Mesothelial cell of epicardium (in vitro differentiated cells): ENCODE measurements around the gene CEP112. TPM values are rescaled to one million over a fixed set of nuclear protein-coding genes. Genes with fewer than 3 reads are reported as not detected.

ENCODE experiments used
- DNase-seq, 2 experiments: peaks; one replicate each; pipeline ENCODE4 v3.0.0; 2021; ENCODE audit warnings: low spot score in 2 of 2; ENCODE audit not compliant: unreplicated experiment in 2 of 2
- H3K27ac Mint-ChIP-seq: 2 replicates; pipeline ENCODE4 v1.8.0; 2021; ENCODE audit warnings: mixed read lengths
- H3K27me3 Mint-ChIP-seq: 2 replicates; pipeline ENCODE4 v1.8.0; 2021; ENCODE audit warnings: low read depth, mixed read lengths
- H3K36me3 Mint-ChIP-seq: 2 replicates; pipeline ENCODE4 v1.8.0; 2021; ENCODE audit warnings: mixed read lengths
- H3K4me1 Mint-ChIP-seq: 2 replicates; pipeline ENCODE4 v1.8.0; 2021; ENCODE audit warnings: mixed read lengths
- H3K4me3 Mint-ChIP-seq: 2 replicates; pipeline ENCODE4 v1.8.0; 2021; ENCODE audit warnings: mild to moderate bottlenecking, moderate library complexity, mixed read lengths
- H3K9me3 Mint-ChIP-seq: 2 replicates; pipeline ENCODE4 v1.8.0; 2021; ENCODE audit warnings: mixed read lengths
- total RNA-seq: library from RNA; stranded (reverse); gene quantifications from 3 replicates; pipeline ENCODE4 v1.2.1, GENCODE V29; 2021
- TF ChIP-seq, protein P1 (sequence below): fragments of 200-600 bp; sonication (generic); IDR thresholded peaks from one replicate; pipeline ENCODE4 v1.5.0; 2021; ENCODE audit warnings: antibody characterized with exemption; ENCODE audit not compliant: unreplicated experiment

Gene CEP112
- total RNA-seq, 1 donor from 2014 or later: 24.0 TPM

DNA sequence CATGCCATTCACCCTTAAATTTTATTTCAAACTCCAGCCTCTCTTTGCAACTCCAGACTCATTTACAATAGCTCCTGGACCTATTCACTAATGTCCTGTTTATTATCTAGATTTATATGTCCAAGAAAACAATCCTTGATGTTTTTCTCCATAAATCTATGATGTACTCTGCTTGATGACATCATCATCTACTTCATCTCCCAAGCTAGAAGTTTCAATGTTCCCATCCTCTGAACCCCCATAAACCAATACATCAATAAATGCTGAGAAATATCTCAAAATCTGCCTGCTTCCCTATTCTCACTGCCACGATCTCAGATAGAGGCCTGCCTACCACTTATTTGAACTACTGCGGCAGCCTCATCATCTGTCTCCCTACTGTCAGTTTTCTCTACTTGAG lies 4.2 kb downstream of the CEP112 start:
- H3K27me3 Mint-ChIP-seq: no peaks in the 10 kb centered on the region
- TF ChIP-seq, protein P1, sequence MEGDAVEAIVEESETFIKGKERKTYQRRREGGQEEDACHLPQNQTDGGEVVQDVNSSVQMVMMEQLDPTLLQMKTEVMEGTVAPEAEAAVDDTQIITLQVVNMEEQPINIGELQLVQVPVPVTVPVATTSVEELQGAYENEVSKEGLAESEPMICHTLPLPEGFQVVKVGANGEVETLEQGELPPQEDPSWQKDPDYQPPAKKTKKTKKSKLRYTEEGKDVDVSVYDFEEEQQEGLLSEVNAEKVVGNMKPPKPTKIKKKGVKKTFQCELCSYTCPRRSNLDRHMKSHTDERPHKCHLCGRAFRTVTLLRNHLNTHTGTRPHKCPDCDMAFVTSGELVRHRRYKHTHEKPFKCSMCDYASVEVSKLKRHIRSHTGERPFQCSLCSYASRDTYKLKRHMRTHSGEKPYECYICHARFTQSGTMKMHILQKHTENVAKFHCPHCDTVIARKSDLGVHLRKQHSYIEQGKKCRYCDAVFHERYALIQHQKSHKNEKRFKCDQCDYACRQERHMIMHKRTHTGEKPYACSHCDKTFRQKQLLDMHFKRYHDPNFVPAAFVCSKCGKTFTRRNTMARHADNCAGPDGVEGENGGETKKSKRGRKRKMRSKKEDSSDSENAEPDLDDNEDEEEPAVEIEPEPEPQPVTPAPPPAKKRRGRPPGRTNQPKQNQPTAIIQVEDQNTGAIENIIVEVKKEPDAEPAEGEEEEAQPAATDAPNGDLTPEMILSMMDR: no peak
- H3K9me3 Mint-ChIP-seq: peaks cover 4% of the 10 kb centered on the region

DNA sequence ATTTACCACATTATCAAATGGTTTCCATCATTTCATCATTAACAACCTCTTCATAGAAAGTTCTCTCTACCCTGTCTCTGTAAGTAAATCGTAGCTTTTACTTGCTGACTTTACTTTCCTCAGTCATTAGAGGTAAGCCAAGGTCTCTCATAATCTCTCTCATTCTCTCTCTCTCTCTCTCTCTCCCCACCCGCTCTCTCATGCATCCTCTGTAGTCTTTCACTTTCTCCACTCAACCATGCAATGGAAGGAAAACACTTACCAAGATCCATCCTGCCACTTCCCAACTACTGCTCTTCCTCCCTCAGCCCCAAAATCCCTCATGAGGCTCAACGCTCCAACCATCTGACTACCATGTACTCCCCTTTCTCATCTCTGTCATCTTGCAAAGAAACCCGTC lies 6.1 kb downstream of the CEP112 start:
- TF ChIP-seq, protein P1: no peak
- Mint-ChIP-seq H3K4me3 (no peak overlapping the region), H3K36me3 (peaks cover 15% of the 10 kb centered on the region), H3K27ac (no peak overlapping the region), H3K4me1 (peaks cover 4% of the 10 kb centered on the region), H3K27me3 (no peaks in the 10 kb centered on the region), H3K9me3 (peaks cover 4% of the 10 kb centered on the region)
- DNase-seq: no peak

More for the DNA sequence above, 4.2 kb downstream of the CEP112 start:
- Mint-ChIP-seq H3K27ac (no peak overlapping the region), H3K36me3 (peaks cover 7% of the 10 kb centered on the region), H3K4me1 (peaks cover 16% of the 10 kb centered on the region), H3K4me3 (no peak overlapping the region)
- DNase-seq: no peak

DNA sequence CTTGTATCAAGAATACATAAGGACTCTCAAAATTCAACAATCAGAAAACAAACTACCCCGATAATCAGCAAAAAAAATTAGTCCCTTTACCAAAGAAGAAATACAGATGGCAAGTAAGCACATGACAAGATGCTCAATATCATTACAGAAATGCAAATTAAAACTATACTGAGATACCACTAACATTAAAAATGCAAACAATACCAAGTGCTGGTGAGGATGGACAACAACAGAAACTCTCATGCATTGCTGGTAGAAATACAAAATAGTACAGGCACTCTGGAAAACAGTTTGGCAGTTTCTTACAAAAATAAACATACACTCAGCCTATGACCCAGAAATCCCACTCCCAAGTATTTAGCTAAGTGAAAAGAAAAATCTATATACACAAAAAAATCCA lies 7.5 kb downstream of the CEP112 start:
- no peak overlapping the region for H3K4me3 Mint-ChIP-seq
- H3K4me1 Mint-ChIP-seq: no peaks in the 10 kb centered on the region
- peaks cover 11% of the 10 kb centered on the region for H3K9me3 Mint-ChIP-seq
- DNase-seq: no peak
- peaks cover 22% of the 10 kb centered on the region for H3K36me3 Mint-ChIP-seq
- no peak overlapping the region for H3K27ac Mint-ChIP-seq
- TF ChIP-seq, protein P1: no peak
- H3K27me3 Mint-ChIP-seq: no peaks in the 10 kb centered on the region

DNA sequence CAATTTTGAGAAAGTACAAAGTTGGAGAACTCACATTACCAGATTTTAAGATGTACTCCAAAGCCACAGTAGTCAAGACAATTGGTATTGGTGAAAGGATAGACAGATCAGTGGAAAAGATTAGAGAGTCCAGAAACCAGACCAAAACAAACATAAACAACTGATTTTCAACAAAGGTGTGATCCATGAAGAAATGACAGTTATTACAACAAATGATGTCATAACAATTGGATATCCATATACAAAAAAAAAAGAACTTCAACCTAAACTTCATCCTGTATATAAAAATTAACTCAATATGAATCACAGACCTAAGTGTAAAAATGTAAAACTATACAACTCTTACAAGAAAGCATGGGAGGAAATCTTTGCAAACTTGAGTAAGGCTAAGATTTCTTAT lies 8.4 kb downstream of the CEP112 start:
- Mint-ChIP-seq H3K4me3 (no peak overlapping the region), H3K27ac (no peak overlapping the region), H3K4me1 (no peaks in the 10 kb centered on the region), H3K36me3 (peaks cover 29% of the 10 kb centered on the region), H3K27me3 (no peaks in the 10 kb centered on the region), H3K9me3 (peaks cover 16% of the 10 kb centered on the region)
- TF ChIP-seq, protein P1: no peak
- DNase-seq: no peak

DNA sequence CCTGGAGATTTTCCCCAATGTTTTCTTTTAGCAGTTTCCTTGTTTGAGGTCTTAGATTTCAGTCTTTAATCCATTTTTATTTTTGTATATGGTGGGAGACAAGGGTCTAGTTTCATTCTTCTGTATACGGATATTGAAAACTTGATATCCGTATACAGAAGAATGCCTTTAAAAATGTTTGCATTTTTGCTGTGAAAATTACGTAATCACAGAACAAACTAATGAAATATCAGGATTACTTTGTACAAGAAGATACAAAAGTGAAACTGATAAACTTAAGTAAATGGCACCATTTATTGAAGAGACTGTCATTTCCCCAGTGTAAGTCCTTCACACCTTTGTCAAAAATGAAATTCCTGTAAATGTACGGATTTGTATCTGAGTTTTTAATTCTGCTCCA lies 13.3 kb downstream of the CEP112 start:
- H3K9me3 Mint-ChIP-seq: peaks cover 15% of the 10 kb centered on the region
- H3K27ac Mint-ChIP-seq: no peak overlapping the region
- H3K4me1 Mint-ChIP-seq: peaks cover 5% of the 10 kb centered on the region
- H3K36me3 Mint-ChIP-seq: peaks cover 34% of the 10 kb centered on the region
- H3K4me3 Mint-ChIP-seq: no peak overlapping the region
- H3K27me3 Mint-ChIP-seq: no peaks in the 10 kb centered on the region
- TF ChIP-seq, protein P1: no peak
- DNase-seq: no peak

DNA sequence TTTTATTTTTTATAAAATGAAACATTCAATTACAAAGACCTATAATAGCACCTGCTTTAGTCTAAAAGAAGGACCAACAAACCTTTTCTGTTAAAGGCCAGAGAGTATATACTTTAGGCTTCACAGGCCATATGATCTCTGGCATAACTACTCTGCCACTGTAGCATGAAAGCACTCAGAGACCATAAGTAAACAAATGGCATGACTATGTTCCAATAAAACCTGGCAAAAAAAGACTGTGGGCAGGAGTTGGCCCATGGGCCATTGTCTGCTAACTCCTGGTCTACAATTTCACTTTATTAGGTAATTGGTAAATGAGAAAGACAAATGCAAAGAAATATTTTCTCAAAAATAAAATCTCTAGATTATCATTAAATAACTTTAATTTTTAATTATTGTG lies 14.9 kb downstream of the CEP112 start:
- peaks cover 12% of the 10 kb centered on the region for H3K4me1 Mint-ChIP-seq
- peaks cover 29% of the 10 kb centered on the region for H3K36me3 Mint-ChIP-seq
- no peak overlapping the region for H3K4me3 Mint-ChIP-seq
- DNase-seq: no peak
- H3K9me3 Mint-ChIP-seq: peaks cover 15% of the 10 kb centered on the region
- TF ChIP-seq, protein P1: no peak
- no peaks in the 10 kb centered on the region for H3K27me3 Mint-ChIP-seq
- no peak overlapping the region for H3K27ac Mint-ChIP-seq
